Gastrocnemius medialis (tissue), 4 donors: Measurements from ENCODE around the gene PRX. TPM values are rescaled to one million over a fixed set of nuclear protein-coding genes. Genes with fewer than 3 reads are reported as not detected.
"Not testable (repeated sequence)": the region's sequence is repeated elsewhere in the genome, so short reads cannot be mapped to it uniquely, and the experiment has no call there.

Source experiments
- ATAC-seq, 2 donors: fragments of 150-250 bp; one replicate each; pipeline ENCODE4 v1.9.1; 2016
- DNase-seq, 2 donors: peaks; one replicate each; pipeline ENCODE4 v3.0.0-alpha.2; 2019
- H3K27ac ChIP-seq, 4 donors: fragments of 200-600 bp; sonication (generic); 1 replicate in 1 of 4; 2 replicates in 3 of 4; pipeline ENCODE4 v1.5.1; 2016 to 2018; ENCODE audit warnings: mild to moderate bottlenecking in 2 of 4, moderate library complexity in 1 of 4
- H3K27me3 ChIP-seq, 3 donors: fragments of 200-600 bp; sonication (generic) in 2 of 3; 1 replicate in 1 of 3; 2 replicates in 2 of 3; pipeline versions ENCODE4 v1.5.1 to v1.6.0; 2016 to 2019; ENCODE audit warnings: mild to moderate bottlenecking in 1 of 3, moderate library complexity in 1 of 3
- H3K36me3 ChIP-seq, 2 donors: fragments of 200-600 bp; sonication (generic) in 1 of 2; one replicate each; pipeline ENCODE4 v1.5.1; 2017 to 2018
- H3K4me1 ChIP-seq, 2 donors: fragments of 200-600 bp; sonication (generic) in 1 of 2; one replicate each; pipeline ENCODE4 v1.5.1; 2016 to 2017; ENCODE audit warnings: mild to moderate bottlenecking in 2 of 2
- H3K4me3 ChIP-seq, 4 donors: fragments of 200-600 bp; sonication (generic) in 3 of 4; 1 replicate in 1 of 4; 2 replicates in 3 of 4; pipeline ENCODE4 v1.5.1; 2016 to 2019; ENCODE audit warnings: mild to moderate bottlenecking in 2 of 4
- H3K9me3 ChIP-seq, 3 donors: fragments of 200-600 bp; sonication (generic) in 2 of 3; 1 replicate in 1 of 3; 2 replicates in 2 of 3; pipeline ENCODE4 v1.5.1; 2016 to 2019
- POLR2A ChIP-seq, 2 donors: fragments of 450-650 bp; IDR thresholded peaks; one replicate each; pipeline ENCODE4 v1.6.1; 2017; ENCODE audit warnings: antibody characterized with exemption in 2 of 2, mild to moderate bottlenecking in 2 of 2, moderate library complexity in 2 of 2
- in situ Hi-C, 4 donors: fragments of 200-750 bp; cut with MboI; loops; one replicate each; pipeline versions ENCODE4 v1.15.0 to v1.8.0; 2017; ENCODE audit warnings: low sequenced_read_pairs in 4 of 4
- intact Hi-C: fragments of 100-400 bp; cut with DNase I; formaldehyde crosslinking; loops from one replicate; pipeline ENCODE4 v1.15.1; 2023; ENCODE audit warnings: low total_unique reads
- total RNA-seq, 4 donors: library from RNA; depleted of rRNA; stranded (reverse); fragments of >200 nt; gene quantifications; one replicate each; pipeline versions ENCODE4 v1.1.0 to v1.2.3, GENCODE V29; 2016
- TF ChIP-seq, protein P1 (sequence below), 5 experiments: fragments of 450-650 bp in 3 of 5; fragments of 200-600 bp in 2 of 5; sonication (generic) in 2 of 5; IDR thresholded peaks in 4 of 5; conservative IDR thresholded peaks in 1 of 5; 1 replicate in 4 of 5; 2 replicates in 1 of 5; pipeline ENCODE4 v1.5.1; 2016 to 2019; ENCODE audit warnings: antibody characterized with exemption in 5 of 5, mild to moderate bottlenecking in 3 of 5, moderate library complexity in 3 of 5

The PRX gene
- total RNA-seq, 4 donors from 2014 or later, result 2.4 to 4.2 (median 3.2) TPM

DNA sequence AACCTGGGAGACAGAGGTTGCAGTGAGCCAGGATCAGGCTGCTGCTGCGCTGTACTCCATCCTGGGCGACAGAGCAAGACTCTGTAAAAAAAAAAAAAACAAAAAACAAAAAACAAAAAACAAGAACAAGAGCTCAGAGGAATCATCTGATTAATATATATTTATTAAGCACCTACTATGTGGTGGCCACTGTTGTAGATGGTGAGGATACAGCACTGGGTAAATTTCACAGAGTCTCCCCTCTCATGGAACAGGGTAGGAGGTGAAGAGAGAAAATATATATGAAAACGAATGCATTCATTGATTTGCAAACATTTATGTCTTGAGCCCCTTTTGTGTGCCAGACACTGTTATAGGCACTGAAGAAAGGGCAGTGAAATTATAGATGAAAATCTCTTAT is 18.5 kb upstream of the PRX start:
- Histone ChIP-seq H3K9me3 (no peaks in the 10 kb centered on the region), H3K4me3 (no peak overlapping the region), H3K36me3 (no peaks in the 10 kb centered on the region), H3K4me1 (peaks cover 7 to 16% of the 10 kb centered on the region in 2 donors), H3K27ac (peak overlapping the region in 2 of 4 donors; percentile 93 to 97), H3K27me3 (no peaks in the 10 kb centered on the region)
- no peak for DNase-seq
- in situ Hi-C loops (no loop called here), intact Hi-C loops (no loop called here)
- TF ChIP-seq, protein P1, sequence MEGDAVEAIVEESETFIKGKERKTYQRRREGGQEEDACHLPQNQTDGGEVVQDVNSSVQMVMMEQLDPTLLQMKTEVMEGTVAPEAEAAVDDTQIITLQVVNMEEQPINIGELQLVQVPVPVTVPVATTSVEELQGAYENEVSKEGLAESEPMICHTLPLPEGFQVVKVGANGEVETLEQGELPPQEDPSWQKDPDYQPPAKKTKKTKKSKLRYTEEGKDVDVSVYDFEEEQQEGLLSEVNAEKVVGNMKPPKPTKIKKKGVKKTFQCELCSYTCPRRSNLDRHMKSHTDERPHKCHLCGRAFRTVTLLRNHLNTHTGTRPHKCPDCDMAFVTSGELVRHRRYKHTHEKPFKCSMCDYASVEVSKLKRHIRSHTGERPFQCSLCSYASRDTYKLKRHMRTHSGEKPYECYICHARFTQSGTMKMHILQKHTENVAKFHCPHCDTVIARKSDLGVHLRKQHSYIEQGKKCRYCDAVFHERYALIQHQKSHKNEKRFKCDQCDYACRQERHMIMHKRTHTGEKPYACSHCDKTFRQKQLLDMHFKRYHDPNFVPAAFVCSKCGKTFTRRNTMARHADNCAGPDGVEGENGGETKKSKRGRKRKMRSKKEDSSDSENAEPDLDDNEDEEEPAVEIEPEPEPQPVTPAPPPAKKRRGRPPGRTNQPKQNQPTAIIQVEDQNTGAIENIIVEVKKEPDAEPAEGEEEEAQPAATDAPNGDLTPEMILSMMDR (IDR thresholded peaks at IDR 0.05 in 4 of 5, conservative IDR thresholded peaks at IDR 0.05 in 1 of 5), result no peak
- no peak for TF ChIP-seq POLR2A (IDR thresholded peaks at IDR 0.05)
- no peak for ATAC-seq

DNA sequence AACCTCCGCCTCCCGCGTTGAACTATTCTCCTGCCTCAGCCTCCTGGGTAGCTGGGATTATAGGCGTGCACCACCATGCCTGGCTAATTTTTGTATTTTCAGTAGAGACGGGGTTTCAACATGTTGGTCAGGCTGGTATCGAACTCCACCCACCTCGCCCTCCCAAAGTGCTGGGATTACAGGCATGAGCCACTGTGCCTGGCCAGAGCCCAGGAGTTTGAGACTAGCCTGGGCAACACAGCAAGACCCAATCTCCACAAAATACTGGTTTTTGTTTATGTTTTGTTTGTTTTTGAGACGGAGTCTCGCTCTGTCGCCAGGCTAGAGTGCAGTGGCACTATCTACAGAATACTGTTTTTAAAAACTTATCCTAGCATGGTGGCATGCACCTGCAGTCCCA is 17.1 kb upstream of the PRX start:
- H3K9me3 ChIP-seq, in situ Hi-C loops, DNase-seq, H3K27me3 ChIP-seq, H3K4me3 ChIP-seq, ATAC-seq, intact Hi-C loops, H3K27ac ChIP-seq, H3K36me3 ChIP-seq: not testable (repeated sequence)
- H3K4me1 ChIP-seq, result peaks cover 7 to 16% of the 10 kb centered on the region in 2 donors

DNA sequence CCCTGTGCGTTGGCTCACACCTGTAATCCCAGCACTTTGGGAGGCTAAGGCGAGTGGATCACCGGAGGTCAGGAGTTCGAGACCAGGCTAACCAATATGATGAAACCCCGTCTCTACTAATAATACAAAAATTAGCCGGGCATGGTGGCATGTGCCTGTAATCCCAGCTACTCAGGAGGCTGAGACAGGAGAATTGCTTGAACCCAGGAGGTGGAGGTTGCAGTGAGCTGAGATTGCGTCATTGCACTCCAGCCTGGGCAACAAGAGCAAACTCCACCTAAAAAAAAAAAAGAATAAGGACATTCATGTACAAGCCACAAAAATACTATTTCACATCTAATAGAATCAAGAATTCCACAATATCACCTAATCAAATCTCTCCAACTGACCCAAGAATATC is 15.0 kb upstream of the PRX start:
- H3K36me3 ChIP-seq, H3K27ac ChIP-seq, H3K27me3 ChIP-seq, ATAC-seq, H3K4me3 ChIP-seq, H3K9me3 ChIP-seq, in situ Hi-C loops, DNase-seq: not testable (repeated sequence)
- H3K4me1 ChIP-seq, result peaks cover 22 to 23% of the 10 kb centered on the region in 2 donors
- intact Hi-C loops, result loop anchor here (10.0 kb wide), 1 partner anchor 1023 kb away; the partner anchor contains the start of gene ZFP36

DNA sequence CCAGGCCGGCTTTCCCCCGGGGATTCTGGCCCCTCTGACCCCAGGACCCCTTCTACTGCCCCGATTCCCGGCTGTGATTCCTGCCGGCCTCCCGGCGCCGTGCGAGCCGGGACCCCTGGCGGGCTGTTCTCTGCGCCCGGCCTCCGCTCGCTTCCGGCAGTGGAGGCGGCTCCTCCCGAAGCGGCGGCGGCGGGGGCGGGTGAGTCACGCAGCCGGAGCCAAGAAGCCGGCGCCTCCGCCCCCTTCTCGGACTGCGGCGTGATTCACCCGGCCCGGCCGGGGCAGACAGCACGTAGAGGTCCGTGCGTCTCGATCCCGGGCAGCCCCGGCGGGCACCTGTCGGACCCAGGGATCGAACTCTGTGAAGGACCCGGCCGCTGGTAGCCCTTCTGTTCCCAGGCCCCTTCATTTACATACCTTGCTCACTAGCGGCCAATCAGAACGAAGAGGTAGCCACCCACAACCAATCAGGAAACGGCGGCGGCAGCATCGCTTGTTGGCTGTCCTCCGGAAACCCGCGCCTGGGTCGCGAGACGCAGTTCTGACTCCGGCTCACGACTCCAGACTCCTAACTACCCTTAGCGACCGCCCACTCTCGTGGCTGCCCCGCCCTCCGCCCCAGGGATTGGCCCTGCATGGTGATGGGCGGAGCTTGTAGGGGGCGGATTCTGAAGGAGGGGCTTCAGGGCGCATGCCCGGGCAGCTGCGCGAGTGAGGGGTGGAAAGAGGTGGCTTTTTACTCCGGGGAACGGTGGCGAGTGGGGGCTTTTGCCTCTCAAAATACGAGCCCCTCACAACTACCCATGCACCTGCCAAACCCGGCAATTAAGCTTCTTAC is 12.5 kb upstream of the PRX start, which contains the start of gene SERTAD1:
TSS of gene SERTAD1 (minus strand) at position 543 of the 838 bp plus-strand sequence. CDS start 2,446 bp downstream, outside the sequence.
- peak; percentile 99 to 100 for DNase-seq
- TF ChIP-seq POLR2A (IDR thresholded peaks at IDR 0.05), result peak; percentile 100
- TF ChIP-seq, protein P1 (IDR thresholded peaks at IDR 0.05 in 4 of 5, conservative IDR thresholded peaks at IDR 0.05 in 1 of 5), result peak in 4 of 5 experiments; percentile 66 to 97 (median 90)
- Histone ChIP-seq H3K4me1 (peaks cover 32 to 34% of the 10 kb centered on the region in 2 donors), H3K27ac (peak within 1 kb of the TSS; percentile 98 to 100 (median 99)), H3K9me3 (no peaks in the 10 kb centered on the region), H3K36me3 (peaks cover 0 to 13% of the 10 kb centered on the region in 2 donors), H3K4me3 (peak within 1 kb of the TSS; percentile 78 to 94 (median 84)), H3K27me3 (no peaks in the 10 kb centered on the region)
- intact Hi-C loops (loop anchor here (10.0 kb wide), 1 partner anchor 1021 kb away; the partner anchor contains the start of gene ZFP36), in situ Hi-C loops (no loop called here)
- peak; percentile 82 to 87 for ATAC-seq

DNA sequence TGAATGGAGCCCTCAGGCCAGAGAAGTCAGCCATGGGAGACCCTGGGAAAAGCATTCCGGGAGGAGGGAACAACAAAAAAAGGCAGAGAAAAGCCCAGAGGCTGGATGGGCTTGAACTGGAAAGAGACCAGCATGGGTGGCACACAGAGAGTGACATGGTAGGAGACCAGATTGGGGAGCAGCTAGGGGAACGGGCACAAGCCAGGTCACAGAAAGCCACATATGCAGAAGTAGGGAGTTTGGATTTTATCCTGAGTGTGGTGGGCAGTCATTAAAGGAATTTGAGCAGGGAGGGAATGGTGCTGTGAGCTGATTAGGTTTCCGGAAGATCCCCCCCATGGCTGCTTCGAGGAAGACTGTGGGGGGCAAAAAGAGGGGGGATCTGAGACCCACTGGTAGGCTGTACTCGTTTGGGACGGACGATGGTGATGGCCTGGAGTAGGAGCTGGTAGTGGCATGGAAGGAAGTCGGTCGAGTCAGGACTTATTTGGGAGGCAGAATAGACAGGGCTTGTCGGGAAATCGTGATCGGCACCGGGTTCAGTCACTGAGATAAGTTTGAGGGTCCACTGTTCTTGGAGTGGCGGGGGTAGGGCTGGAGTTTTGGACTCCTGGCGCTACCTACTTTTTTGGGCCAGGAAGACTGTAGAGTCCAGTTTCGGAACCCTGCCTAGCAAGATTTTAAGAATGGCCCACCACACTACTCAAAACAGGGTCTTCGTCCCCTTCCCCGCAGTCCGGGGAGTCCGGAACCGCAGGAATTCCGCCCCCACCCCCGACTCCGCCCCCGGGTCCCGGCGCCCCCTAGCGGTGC is 11.7 kb upstream of the PRX start:
- peak in 1 of 2 donors; percentile 45 for DNase-seq
- peaks cover 0 to 13% of the 10 kb centered on the region in 2 donors for H3K36me3 ChIP-seq
- no peak for TF ChIP-seq POLR2A (IDR thresholded peaks at IDR 0.05)
- TF ChIP-seq, protein P1 (IDR thresholded peaks at IDR 0.05 in 4 of 5, conservative IDR thresholded peaks at IDR 0.05 in 1 of 5), result peak in 1 of 5 experiments; percentile 93
- H3K27me3 ChIP-seq, result no peaks in the 10 kb centered on the region
- peaks cover 35 to 38% of the 10 kb centered on the region in 2 donors for H3K4me1 ChIP-seq
- peak overlapping the region; percentile 98 to 100 (median 99) for H3K27ac ChIP-seq
- H3K4me3 ChIP-seq, result peak overlapping the region; percentile 78 to 94 (median 84)
- ATAC-seq, result peak; percentile 12 to 22
- in situ Hi-C loops, result no loop called here
- no peaks in the 10 kb centered on the region for H3K9me3 ChIP-seq
- intact Hi-C loops, result loop anchor here (5.0 to 10.0 kb wide), 3 partner anchors 78 to 1020 kb away; partner anchors contain the start of genes C19orf47, COQ8B, ITPKC and PLD3
